CD4-positive, alpha-beta T cell treated with Interleukin-15 for 1 hour (primary cell): Measurements from ENCODE around the gene SLC12A6.
"Not testable (repeated sequence)": the region's sequence is repeated elsewhere in the genome, so short reads cannot be mapped to it uniquely, and the experiment has no call there.

Experiments
- DNase-seq: peaks from one replicate; pipeline ENCODE4 v3.0.0-alpha.2; 2020

The SLC12A6 gene

DNA sequence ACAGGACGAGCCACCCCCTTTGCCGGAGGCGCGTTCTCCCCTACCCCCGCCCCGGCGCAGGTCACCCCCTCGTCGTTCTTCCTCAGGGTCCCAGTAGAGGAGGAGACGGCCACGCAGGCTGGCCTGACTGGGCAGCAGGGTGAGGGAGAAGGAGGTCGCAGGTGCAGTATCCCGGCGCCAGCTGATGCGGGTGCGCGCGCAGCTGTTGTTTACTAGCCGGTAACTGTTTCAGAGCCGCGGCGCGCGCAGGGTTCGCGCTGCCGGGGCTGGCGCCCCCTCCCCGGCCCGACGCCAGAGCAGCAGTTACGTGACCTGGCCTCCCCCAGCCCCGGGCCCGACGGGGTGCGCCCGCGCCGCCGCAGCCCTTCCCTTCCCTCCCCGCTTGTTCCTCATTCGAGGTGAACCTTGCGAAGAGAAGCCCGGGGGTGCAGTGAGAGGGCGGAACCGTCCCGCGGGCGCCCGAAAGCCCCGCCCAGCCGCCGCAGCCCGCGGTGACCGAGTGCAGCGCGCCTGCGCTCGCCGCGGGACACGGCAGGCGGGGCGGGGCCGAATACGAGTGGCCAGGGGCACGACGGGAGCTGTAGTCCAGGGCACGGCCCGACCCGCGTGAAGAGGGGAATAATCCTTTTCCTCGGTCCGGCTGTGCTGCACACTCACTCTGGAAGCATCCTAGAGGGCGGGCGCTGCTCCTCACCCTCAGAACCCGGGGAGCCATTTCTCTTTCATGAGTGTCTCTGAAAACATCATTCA lies at the start of gene SLC12A6:
TSS of gene SLC12A6 (minus strand) at position 225 of the 750 bp plus-strand sequence. CDS start 1,101 bp downstream, outside the sequence.
- peak; percentile 94 for DNase-seq

DNA sequence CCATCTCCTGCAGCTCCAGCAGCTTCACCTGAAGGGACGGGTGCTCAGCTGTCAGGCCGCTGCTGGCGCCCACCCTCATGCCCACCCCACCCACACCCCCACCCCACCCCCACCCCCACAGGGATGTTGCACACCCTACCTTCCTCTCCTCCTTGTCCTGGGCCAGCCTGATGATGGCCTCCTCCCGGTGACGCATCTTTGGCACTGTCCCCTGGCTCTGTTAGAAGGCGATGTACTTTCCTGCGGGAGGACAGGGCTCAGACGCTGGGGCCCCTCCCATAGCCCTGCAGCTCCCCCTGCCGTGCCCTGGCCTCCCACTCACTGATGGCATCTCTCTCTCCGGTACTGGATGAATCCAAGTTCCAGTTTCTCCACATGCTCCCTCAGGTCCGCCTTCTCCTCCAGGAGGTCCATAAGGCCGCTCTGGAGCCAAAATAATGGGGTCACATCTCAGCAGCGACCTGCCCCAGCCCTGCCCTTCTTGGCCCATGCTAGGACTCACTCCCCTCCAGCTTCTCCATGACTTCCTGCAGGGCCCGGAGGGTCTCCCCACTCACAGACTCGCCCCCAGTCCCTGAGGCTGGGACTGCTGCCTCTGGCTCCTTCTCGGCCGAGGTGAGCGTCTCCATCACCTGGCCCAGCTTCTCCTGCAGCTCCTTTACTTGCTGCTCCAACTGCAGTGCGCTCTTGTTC lies 44.4 kb upstream of the SLC12A6 start:
- not testable (repeated sequence) for DNase-seq

DNA sequence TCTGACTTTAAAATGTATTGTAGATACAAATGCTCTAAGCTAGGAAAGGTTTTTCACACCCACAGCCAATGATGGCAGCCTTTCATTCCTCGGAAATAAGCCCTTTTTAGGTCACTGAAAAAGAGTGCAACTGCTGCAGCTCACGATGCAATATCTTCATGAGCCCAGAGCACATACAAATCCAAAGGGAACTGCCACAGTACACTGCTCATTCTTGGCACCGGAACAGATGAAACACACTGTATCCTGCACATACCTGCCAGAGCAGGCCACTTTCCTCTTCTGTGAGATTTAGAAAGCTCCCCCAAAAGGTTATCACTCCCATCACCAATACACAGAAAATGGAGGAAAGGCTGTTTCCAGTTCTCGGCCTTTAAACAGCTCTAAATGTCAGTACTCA lies 42.9 kb upstream of the SLC12A6 start:
- DNase-seq: not testable (repeated sequence)

DNA sequence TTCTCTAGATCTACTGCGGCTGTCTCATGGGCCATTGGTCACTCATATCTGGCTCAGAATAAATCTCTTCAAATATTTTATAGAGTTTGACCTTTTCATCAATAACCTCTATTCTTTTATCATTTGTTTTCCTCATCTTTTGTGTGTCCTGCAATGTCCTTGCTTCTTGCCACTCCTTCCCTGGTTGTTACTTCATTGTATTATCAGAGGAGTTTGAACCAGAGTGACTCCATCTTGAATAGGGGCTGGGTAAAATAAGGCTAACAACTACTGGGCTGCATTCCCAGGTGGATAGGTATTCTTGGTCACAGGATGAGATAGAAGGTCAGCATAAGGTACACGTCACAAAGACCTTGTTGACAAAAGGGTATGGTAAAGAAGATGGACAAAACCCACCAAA lies 39.3 kb upstream of the SLC12A6 start:
- no peak for DNase-seq

DNA sequence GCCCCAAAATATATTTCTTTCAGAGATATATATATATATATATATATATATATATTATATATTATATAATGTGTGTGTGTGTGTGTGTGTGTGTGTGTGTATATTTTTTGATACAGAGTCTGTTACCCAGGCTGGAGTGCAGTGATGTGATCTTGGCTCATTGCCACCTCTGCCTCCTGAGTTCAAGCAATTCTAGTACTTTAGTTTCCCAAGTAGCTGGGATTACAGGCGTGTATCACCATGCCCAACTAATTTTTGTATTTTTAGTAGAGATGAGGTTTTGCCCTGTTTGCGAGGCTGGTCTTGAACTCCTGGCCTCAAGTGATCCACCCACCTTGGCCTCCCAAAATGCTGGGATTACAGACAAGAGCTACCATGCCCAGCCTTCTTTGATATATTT lies 38.0 kb upstream of the SLC12A6 start:
- not testable (repeated sequence) for DNase-seq

DNA sequence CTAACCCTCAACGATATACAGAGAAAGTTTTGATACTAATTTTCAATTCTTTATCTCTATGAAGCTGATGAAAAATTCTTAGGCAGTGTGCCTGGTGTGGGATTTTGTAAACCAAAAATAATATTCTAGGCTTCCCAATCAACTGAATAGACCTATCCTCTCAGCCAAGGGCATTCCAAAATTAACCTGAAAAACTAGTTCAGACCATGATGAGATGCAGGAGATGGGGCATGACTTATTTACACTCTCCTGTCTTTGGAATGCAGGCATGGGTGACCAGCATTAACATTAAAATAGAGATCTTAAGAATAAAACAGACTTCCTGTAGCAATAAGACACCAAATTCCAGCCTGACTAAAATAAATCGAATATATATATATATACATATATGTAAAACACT lies 37.2 kb upstream of the SLC12A6 start:
- no peak for DNase-seq

DNA sequence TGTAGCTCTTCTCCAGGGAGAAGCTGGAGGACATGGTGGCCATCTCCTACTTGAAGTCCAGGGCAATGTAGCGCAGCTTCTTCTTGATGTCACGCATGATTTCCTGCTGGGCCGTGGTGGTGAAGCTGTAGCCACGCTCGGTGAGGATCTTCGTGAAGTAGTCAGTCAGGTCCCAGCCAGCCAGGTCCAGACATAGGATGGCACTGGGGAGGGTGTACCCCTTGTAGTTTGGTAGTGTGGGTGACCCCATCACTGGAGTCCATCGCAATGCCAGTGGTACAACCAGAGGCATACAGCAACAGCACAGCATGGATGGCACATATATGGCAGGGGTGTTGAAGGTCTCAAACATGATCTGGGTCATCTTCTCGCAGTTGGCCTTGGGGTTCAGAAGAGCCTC lies 36.4 kb upstream of the SLC12A6 start:
- DNase-seq: no peak

DNA sequence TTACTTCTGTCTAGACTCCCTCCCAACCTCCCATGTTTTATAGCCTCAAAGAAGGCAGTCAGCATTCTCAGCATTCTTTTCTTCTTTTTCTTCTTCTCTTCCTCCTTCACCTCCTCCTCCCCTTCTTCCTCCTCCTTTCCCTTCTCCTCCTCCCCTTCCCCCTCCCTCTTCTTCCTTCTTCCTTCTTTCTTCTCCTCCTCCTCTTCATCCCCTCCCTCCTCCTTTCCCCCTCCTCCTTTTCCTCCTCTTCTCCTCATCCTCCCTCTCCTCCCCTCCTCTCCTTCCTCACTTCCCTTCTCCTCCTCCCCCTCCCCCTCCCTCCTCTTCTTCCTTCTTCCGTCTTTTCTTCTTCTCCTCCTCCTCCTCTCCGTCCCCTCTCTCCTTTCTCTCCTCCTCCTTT lies 33.1 kb upstream of the SLC12A6 start:
- no peak for DNase-seq

DNA sequence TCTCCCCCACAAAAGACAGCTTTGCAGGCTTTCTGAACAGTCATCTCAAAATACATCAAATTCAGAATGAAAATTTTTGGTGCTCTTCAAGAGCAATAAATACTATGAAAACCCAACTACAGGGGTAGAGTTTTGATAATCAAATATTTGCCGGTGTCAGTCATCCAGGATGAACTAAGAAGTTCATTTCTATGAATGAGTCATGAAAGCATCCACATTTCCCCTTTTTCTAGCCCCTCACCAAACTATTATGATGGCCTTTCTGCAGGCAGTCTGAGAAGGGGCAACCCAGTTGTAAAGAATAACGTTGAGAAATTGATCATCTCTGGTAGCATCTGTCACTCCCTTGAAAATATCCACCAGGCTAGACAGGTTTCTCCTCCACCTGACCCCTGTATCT lies 32.5 kb upstream of the SLC12A6 start:
- no peak for DNase-seq

DNA sequence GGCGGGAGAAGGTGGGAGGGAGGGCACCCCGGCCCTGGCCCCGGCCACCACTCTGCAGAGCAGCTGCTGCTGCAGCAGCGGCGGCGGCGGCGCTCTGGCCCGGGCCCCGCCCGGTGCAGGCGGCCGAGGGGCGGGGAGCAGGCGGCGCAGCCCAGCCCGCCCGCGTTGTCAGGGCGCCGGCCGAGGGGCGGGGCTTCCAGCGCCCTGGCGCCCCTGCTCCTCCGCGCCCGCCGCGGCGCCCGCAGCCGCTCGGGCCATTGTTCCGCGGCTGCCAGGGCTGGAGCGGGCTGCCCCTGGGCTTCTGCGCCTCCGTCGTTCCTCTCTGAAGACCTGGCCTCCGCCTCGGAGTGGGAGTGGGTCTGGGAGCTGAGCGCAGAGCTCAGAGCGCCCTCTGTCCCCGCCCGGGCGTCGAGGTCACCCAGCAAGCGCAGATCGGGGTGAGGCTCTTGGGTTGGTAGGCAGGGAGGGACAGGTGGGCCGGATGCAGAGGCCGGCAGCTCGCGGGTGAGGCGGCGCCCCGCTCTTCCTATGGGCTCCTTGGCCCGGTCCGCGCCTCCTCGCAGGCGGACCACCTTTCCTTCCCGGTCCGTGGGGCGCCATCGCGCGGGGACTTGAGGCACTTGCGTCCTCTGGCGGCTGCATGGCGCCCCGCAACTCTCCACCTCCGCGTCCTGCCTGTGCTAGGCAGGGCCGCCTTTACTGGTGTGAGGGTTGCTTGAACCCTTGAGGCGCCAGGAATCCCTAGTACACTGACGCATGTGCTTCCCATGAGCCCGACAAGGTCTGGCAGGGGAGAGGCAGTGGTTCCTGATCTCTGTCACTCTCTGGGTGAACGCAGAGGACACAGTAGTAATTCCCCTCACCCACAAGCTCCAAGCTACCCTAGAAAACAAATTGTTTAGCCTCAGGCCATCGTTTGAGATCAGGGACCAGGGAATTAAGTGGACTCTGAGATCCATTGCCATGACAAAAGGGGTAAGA lies 29.8 kb upstream of the SLC12A6 start, which contains the start of gene LPCAT4:
TSS of gene LPCAT4 (minus strand) at position 96 of the 981 bp plus-strand sequence. CDS start 96 bp downstream, outside the sequence.
- peak; percentile 91 for DNase-seq

DNA sequence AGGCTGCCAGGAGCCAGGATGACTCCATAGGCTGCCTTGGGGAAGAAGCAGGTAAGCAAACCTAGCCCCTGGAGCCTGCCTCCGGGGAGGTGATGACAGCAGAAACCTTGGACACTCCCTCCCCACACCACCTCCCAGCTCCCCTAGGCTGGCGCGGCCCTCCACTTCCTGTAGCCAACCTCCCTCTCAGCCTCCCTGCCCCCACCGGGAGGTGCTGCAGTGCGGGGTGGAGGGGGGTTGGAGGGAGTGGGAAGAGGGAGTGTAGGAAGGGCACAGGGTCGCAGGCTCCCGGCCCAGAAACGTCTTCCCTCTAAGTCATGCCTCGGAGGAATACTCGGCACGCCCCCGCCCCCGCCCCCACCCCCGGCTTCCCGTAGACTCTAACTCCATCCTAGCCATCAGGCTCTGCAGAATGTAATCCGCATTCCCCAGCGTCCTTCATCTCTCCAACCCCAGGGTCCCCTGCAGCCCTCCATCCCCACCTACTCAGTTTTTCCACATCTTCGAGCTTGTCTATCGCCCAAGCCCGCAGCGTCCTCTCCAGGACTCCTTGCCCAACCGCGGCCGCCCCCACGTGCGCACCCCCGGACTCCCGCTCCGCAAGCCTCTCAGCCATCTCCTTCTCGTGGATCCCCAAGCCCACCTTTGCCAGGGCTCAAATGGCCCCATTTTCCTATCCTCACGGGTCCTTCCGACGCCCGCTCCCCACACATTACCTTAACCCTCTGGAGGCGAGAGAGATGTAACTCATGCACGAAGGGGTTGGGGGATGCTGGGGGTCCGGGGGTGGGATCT lies 28.9 kb upstream of the SLC12A6 start:
- DNase-seq: peak; percentile 30

DNA sequence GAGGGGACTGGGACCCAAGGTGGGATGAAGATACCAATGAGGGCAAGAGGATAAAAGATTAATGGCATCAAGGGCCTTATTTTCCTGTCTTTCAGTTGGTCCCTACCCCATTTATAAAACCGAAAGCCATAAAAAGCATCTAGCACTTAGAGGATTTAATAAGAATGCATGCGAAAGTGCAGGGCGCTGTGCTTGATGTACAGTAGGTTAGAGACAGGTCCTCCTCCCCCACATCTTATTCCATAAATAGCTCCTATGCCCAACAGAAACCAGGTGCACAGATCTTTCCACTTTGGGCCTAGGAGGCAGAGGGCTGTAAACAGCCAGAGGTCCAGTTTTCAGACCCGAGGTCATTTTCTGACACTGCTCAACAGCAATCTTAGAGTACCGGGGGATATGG lies 28.3 kb upstream of the SLC12A6 start:
- DNase-seq: no peak

DNA sequence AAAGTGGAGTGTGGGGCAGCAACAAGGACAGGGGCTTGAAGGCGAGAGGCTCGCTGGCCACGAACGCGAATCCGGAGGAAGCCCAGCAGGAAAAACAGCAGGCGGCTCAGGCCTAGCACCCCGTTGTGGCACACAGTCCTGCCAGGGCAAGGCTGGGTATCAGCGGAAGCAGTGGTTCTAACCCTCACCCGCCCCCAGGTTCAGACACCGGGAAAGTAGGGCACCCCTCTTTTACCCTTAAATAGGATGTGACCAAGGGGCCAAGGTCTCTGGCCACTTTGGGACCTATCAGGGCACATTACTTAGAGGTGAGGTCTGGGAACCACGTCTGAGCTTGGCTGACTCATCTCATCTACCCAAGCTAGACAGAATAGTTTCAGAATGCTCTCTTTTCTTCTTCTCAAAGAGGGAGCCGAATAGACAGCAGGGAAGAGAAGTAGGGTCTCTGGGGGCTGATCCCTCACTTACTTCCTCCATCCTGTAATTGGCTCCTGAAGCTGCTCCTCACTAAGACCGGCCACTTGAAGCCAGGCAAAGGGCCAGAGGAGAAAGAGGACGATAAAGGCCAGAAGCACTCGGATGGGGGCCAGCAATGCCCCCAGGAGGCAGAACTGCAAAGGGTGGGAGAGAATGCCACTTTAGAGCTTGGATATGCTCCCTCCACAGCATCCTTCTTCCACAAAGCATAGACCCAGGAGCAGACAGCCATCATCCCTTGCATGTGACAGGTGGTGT lies 27.7 kb upstream of the SLC12A6 start:
- DNase-seq: no peak

DNA sequence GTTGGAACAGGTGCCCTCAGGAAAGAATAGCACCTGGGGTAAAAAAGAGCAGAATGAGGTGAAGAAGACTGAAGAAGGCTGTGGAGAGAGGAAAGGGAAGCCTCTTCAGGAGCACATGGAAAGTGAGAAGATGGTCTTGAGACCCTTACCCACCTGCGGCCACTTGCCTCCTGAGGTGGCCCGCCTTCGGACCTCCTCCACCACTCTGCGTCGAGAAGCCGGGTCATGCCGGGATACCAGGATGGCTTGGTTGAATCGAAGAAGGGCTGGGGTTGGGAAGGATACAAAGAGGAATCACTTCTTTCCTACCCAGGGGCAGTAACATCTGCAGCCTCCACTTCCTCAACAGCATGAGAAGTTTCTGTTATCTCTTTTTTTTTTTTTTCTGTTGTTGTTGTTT lies 26.5 kb upstream of the SLC12A6 start:
- no peak for DNase-seq

DNA sequence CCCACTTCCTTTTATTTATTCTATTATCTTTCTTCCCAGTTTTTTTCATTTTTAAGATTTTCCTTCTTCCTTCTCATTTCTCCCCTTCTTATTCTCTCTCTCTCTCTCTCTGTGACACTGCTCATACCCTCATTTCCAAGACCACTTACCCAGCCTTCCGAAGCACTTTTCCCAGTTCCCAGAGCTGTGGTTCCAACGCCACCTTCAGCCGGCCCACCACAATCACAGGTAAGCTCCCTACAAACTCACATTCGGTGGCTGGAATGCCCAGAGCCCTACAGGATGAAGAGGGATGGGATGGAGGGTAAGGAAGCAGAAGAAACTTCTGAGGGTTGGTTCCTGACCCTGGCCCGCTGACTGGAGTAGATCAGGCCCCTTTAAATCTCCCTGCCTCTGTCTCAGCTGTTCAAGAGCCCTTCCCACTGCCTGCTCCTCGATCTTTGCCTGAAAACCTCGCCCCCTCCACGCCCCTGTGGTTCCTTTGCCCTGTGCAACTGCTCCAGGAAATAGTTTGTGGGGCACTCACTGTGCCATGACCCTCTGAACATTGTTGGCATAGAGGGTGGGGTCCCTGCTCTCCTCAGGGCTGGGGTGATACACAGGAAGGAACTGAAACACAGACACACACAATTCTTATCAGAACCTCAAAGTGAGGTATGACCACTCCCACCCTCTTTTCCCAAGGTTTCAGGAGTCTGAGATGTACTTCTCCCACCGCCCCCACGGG lies 24.6 kb upstream of the SLC12A6 start:
- no peak for DNase-seq

DNA sequence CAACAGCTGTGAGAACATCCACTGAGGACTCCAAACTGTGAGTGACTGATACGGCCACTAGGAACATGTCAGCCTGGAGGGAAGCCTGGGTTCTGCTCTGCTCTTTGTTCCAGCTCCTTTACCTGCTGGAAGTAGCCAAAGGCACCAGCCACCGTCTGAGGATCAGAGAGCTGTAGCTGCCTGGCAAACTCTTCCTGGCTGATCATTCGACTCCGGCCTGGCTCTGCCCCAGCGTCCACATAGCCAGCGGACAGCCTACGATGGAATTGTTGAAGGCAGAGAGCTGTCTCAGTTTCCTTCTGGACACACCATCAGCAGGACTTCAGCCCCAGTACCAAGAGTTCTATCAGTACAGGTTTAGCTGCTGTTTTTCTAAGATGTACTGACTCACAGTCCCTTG lies 23.7 kb upstream of the SLC12A6 start:
- DNase-seq: no peak

DNA sequence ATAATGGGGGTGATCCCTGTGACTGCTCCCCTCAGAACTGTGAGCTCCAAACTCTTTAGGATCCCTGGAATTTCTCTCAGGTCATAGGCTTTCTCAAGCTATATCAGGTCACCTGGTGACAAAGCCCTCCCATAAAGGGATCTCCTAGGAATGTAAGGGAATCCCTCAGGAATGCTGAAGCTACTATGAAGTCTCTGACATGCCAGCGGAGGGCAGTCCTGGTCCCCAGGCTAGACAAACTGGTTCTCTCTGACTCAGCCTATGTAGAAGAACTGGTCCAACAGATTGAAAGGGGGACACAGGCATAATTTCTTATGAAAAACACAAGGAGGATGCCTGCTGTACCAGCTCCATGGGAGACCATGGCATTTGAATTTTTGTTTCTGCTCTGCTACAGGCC lies 22.7 kb upstream of the SLC12A6 start:
- DNase-seq: no peak

DNA sequence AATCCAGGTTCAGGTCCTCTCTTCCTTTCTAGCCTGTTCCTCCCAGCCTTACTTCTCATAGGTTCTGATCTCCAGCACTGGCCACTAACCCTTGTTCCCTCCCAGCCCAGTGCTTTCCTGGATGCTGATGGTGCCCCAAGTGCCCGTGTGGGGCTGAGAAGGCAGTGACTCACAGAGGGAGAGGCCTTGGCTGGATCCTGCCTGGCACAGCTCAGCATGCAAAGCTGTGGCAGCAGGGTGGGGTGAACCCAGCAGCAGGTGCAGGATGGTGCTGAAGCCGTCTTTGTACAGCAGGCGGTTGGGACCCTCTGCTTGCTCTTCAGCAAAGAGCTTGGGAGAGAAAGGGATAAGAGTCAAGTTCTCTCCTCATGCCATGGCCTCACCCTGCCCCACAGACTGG lies 21.8 kb upstream of the SLC12A6 start:
- no peak for DNase-seq

DNA sequence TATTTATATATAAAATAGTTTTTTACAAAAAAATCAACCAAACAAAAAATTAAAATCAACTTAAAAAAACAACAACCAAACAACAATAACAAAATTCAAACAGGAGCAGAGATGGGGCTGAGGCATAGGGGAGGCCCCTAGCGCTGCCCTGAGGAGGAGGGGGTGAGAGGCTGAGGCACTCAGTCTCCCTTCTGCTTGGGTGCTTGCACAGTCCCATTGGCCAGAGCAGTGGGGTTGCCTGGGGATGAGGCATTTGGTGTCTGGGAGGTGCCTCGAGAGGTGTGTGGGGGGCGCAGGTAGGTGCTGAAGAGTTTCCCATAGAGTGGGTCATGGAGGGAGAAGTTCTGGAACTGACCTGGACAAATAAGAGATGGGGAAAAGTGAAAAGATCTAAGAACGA lies 21.4 kb upstream of the SLC12A6 start:
- no peak for DNase-seq

DNA sequence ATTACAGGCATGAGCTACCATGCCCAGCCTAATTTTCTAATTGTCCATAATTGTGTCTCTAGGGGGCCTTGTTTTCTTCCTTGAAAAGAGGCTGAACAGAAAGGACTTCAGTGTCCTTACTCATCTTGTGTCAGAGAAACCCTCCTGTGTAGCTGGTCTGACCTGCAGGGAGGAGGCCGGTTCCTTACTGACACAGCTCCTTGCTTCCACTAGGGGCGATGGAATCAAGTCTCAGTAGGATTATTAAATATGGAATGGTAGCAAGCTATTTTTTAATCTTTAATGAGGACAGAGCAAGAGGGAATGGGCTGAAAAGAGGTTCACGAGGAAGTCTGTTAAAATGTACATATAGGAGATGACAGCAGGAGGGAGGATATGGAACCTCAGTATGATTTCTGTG lies 20.8 kb upstream of the SLC12A6 start:
- no peak for DNase-seq

DNA sequence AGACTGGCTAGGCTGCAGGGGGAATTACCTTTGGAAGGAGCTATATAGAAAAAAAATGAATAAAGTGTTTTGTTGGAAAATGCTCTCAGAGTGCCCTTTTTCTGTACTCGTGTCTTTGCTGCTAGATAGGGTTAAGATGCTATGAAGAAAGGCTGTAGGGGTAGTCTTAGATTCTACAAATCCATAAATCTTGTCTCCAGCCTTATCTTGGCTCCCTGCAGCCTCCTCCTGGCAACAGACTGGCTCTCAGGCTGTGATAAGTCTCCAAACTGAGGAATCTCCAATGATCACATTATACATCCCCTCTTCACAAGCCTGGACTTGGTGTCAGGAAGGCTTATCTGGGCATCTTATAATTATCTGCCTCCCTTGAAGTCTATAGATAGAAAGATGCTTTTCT lies 20.1 kb upstream of the SLC12A6 start:
- DNase-seq: no peak
